ENCODE measurements around the gene TRAPPC1. TPM values are rescaled to one million over a fixed set of nuclear protein-coding genes. Genes with fewer than 3 reads are reported as not detected.

The TRAPPC1 gene
- total RNA-seq, 2 experiments from 2014 or later, result 162 to 172 TPM

GRCh38 chr17:7915179-7915610 is 16.6 kb downstream of the TRAPPC1 start:
- Mint-ChIP-seq H3K27ac (peak overlapping the region; percentile 92), H3K27me3 (ENCODE audit: low read depth) (no peaks in the 10 kb centered on the region), H3K9me3 (no peaks in the 10 kb centered on the region), H3K4me1 (ENCODE audit: low read depth) (peaks cover 29% of the 10 kb centered on the region), H3K36me3 (ENCODE audit: low read depth) (peaks cover 12% of the 10 kb centered on the region), H3K4me3 (peak overlapping the region; percentile 93)
- no peak for DNase-seq
- intact Hi-C loops (cut with micrococcal nuclease), result loop anchor here (1.0 kb wide), 3 partner anchors 17 to 58 kb away; partner anchors contain the start of genes CNTROB and NAA38
- CTCF ChIA-PET, result interaction anchor here (0.6 to 4.8 kb wide), 5 partner anchors 13 to 75 kb away, joined by 3 to 44 read pairs (median 3); no protein-coding TSS in a partner anchor

DNA sequence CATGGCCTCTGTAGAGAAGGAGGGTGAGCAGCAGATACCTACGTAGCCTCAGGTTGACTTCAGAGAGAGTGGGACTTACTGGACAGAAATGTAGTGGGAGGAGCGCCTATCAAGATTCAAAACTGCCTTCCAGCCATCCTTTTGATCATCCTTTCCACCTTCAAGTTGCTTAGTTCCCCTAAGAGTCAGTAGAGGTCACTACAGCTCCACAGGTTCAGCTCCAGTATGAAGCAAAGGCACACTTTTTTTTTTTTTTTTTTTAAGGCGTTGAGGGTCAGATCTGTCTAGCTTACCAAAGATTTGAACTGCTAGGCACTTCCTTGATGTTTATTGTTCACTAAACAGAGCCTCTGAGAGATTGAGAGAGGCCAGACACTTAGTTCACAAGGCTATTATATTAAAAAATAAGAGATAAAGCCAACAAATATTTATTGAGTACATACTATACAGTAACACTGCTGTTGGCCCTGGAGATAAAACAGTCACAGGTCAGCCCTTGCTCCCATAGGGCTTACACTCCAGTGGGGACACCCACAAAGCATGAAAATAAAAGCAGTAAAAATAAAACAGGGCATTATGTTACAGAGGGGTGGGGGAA is 18.7 kb downstream of the TRAPPC1 start:
- Mint-ChIP-seq H3K4me3 (no peak overlapping the region), H3K4me1 (ENCODE audit: low read depth) (peaks cover 29% of the 10 kb centered on the region)
- intact Hi-C loops (cut with micrococcal nuclease), result loop anchor here (1.0 kb wide), 6 partner anchors 38 to 170 kb away; no protein-coding TSS in a partner anchor

DNA sequence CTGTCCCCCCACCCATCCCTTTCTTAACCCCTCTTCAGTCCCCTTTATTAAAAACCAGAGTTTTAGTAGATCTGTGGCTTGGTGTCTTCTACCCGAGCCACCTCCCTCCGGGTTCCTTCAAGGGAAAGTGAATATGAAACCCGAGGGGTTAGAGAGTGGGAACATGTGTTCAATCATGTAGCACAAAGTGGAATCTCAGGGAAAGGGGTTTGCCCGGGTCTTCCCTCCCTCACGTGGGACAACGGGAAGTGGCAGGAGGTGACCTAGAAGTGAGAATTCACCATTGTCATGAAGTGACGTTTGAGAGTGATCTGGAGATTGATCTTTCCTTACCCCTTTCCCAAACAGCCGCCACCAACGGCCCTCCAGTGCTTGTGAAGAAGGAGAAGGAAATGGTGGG is 20.6 kb downstream of the TRAPPC1 start:
- Mint-ChIP-seq H3K4me1 (ENCODE audit: low read depth) (peaks cover 23% of the 10 kb centered on the region), H3K4me3 (no peak overlapping the region), H3K27me3 (ENCODE audit: low read depth) (no peaks in the 10 kb centered on the region), H3K9me3 (no peaks in the 10 kb centered on the region), H3K36me3 (ENCODE audit: low read depth) (peaks cover 31% of the 10 kb centered on the region), H3K27ac (peak overlapping the region; percentile 38)
- no peak for DNase-seq
- intact Hi-C loops (cut with micrococcal nuclease), result no loop called here
- CTCF ChIA-PET, result no interaction called here

More for the DNA sequence above, 18.7 kb downstream of the TRAPPC1 start:
- peak overlapping the region; percentile 65 for H3K27ac Mint-ChIP-seq
- H3K9me3 Mint-ChIP-seq, result no peaks in the 10 kb centered on the region
- H3K36me3 Mint-ChIP-seq (ENCODE audit: low read depth), result peaks cover 22% of the 10 kb centered on the region
- CTCF ChIA-PET, result interaction anchor here (0.6 to 2.6 kb wide), 16 partner anchors 9 to 169 kb away, joined by 3 to 58 read pairs (median 4); partner anchors contain the start of gene NAA38
- no peaks in the 10 kb centered on the region for H3K27me3 Mint-ChIP-seq (ENCODE audit: low read depth)
- DNase-seq, result peak; percentile 63

GRCh38 chr17:7910711-7911110 is 21.0 kb downstream of the TRAPPC1 start:
- Mint-ChIP-seq H3K36me3 (ENCODE audit: low read depth) (peaks cover 31% of the 10 kb centered on the region), H3K4me1 (ENCODE audit: low read depth) (peaks cover 23% of the 10 kb centered on the region), H3K27ac (peak overlapping the region; percentile 38), H3K4me3 (no peak overlapping the region), H3K27me3 (ENCODE audit: low read depth) (no peaks in the 10 kb centered on the region), H3K9me3 (no peaks in the 10 kb centered on the region)
- intact Hi-C loops (cut with micrococcal nuclease), result no loop called here
- CTCF ChIA-PET, result interaction anchor here (0.6 to 0.8 kb wide), 2 partner anchors 40 to 78 kb away, joined by 3 read pairs; no protein-coding TSS in a partner anchor
- DNase-seq, result no peak

GRCh38 chr17:7910281-7910680 is 21.5 kb downstream of the TRAPPC1 start:
- no peak overlapping the region for H3K4me3 Mint-ChIP-seq
- CTCF ChIA-PET, result interaction anchor here (0.6 to 0.8 kb wide), 2 partner anchors 39 to 78 kb away, joined by 3 read pairs; no protein-coding TSS in a partner anchor
- intact Hi-C loops (cut with micrococcal nuclease), result no loop called here
- peak overlapping the region; percentile 11 for H3K27ac Mint-ChIP-seq
- no peak for DNase-seq
- H3K9me3 Mint-ChIP-seq, result no peaks in the 10 kb centered on the region
- H3K27me3 Mint-ChIP-seq (ENCODE audit: low read depth), result no peaks in the 10 kb centered on the region
- peaks cover 19% of the 10 kb centered on the region for H3K4me1 Mint-ChIP-seq (ENCODE audit: low read depth)
- H3K36me3 Mint-ChIP-seq (ENCODE audit: low read depth), result peaks cover 33% of the 10 kb centered on the region

- Mint-ChIP-seq H3K36me3 (ENCODE audit: low read depth) (peaks cover 45% of the 10 kb centered on the region), H3K9me3 (no peaks in the 10 kb centered on the region), H3K27ac (no peak overlapping the region), H3K4me3 (no peak overlapping the region), H3K4me1 (ENCODE audit: low read depth) (peaks cover 9% of the 10 kb centered on the region), H3K27me3 (ENCODE audit: low read depth) (no peaks in the 10 kb centered on the region)
- no peak for DNase-seq
- CTCF ChIA-PET, result no interaction called here
- intact Hi-C loops (cut with micrococcal nuclease), result no loop called here
Observed at GRCh38 chr17:7909089-7909488, 22.7 kb downstream of the TRAPPC1 start.

GRCh38 chr17:7903154-7904103 is 28.3 kb downstream of the TRAPPC1 start:
- H3K4me1 Mint-ChIP-seq (ENCODE audit: low read depth), result no peaks in the 10 kb centered on the region
- CTCF ChIA-PET, result interaction anchor here (1.4 kb wide), 1 partner anchor 15 kb away, joined by 3 read pairs; no protein-coding TSS in a partner anchor
- H3K9me3 Mint-ChIP-seq, result no peaks in the 10 kb centered on the region
- H3K36me3 Mint-ChIP-seq (ENCODE audit: low read depth), result peaks cover 66% of the 10 kb centered on the region
- intact Hi-C loops (cut with micrococcal nuclease), result no loop called here
- H3K27me3 Mint-ChIP-seq (ENCODE audit: low read depth), result no peaks in the 10 kb centered on the region
- H3K27ac Mint-ChIP-seq, result no peak overlapping the region
- H3K4me3 Mint-ChIP-seq, result no peak overlapping the region
- DNase-seq, result no peak

DNA sequence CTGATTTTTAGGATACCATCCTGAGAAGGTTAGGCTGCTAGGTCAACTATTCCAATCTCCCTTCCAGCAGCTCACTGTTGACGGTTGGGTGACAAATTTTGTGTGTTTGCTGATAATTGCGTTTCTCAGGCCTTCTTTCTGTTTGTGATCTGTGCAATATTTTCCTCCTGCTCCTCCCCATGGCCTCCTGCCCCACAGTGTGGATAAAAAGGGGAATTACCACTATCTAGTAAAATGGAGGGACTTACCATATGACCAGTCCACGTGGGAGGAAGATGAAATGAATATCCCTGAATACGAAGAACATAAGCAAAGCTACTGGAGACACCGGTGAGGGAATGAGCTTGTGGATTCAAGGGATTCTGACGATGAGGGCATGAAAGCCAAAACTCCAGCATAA is 34.0 kb downstream of the TRAPPC1 start:
- CTCF ChIA-PET, result interaction anchor here (1.2 to 2.1 kb wide), 7 partner anchors 10 to 92 kb away, joined by 3 to 14 read pairs (median 5); no protein-coding TSS in a partner anchor
- no peaks in the 10 kb centered on the region for H3K9me3 Mint-ChIP-seq
- H3K27me3 Mint-ChIP-seq (ENCODE audit: low read depth), result no peaks in the 10 kb centered on the region
- peak overlapping the region; percentile 60 for H3K27ac Mint-ChIP-seq
- peaks cover 15% of the 10 kb centered on the region for H3K4me1 Mint-ChIP-seq (ENCODE audit: low read depth)
- DNase-seq, result peak; percentile 18
- peaks cover 72% of the 10 kb centered on the region for H3K36me3 Mint-ChIP-seq (ENCODE audit: low read depth)
- intact Hi-C loops (cut with micrococcal nuclease), result no loop called here
- no peak overlapping the region for H3K4me3 Mint-ChIP-seq

- Mint-ChIP-seq H3K36me3 (ENCODE audit: low read depth) (peaks cover 68% of the 10 kb centered on the region), H3K27ac (peak overlapping the region; percentile 60), H3K4me3 (no peak overlapping the region), H3K4me1 (ENCODE audit: low read depth) (peaks cover 15% of the 10 kb centered on the region), H3K9me3 (no peaks in the 10 kb centered on the region), H3K27me3 (ENCODE audit: low read depth) (no peaks in the 10 kb centered on the region)
- DNase-seq, result no peak
- CTCF ChIA-PET, result interaction anchor here (1.2 to 2.1 kb wide), 4 partner anchors 10 to 62 kb away, joined by 3 to 14 read pairs (median 4); no protein-coding TSS in a partner anchor
- intact Hi-C loops (cut with micrococcal nuclease), result no loop called here
Observed at GRCh38 chr17:7897090-7897489, 34.7 kb downstream of the TRAPPC1 start.

DNA sequence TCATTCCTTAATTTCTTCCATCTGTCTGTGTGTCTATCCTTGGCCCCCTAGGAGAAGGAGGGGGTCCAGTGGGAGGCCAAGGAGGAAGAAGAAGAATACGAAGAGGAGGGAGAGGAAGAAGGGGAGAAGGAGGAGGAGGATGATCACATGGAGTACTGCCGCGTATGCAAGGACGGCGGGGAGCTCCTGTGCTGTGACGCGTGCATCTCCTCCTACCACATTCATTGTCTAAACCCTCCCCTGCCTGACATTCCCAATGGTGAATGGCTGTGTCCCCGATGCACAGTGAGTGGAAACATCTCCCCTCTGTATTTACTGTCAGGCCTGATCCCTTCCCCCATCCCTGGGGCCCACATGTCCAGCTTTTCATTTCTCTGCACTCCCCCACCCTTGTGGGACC is 36.9 kb downstream of the TRAPPC1 start:
- Mint-ChIP-seq H3K36me3 (ENCODE audit: low read depth) (peaks cover 70% of the 10 kb centered on the region), H3K4me1 (ENCODE audit: low read depth) (peaks cover 20% of the 10 kb centered on the region), H3K27ac (peak overlapping the region; percentile 27), H3K27me3 (ENCODE audit: low read depth) (no peaks in the 10 kb centered on the region), H3K4me3 (no peak overlapping the region), H3K9me3 (no peaks in the 10 kb centered on the region)
- intact Hi-C loops (cut with micrococcal nuclease), result no loop called here
- no peak for DNase-seq
- CTCF ChIA-PET, result no interaction called here

DNA sequence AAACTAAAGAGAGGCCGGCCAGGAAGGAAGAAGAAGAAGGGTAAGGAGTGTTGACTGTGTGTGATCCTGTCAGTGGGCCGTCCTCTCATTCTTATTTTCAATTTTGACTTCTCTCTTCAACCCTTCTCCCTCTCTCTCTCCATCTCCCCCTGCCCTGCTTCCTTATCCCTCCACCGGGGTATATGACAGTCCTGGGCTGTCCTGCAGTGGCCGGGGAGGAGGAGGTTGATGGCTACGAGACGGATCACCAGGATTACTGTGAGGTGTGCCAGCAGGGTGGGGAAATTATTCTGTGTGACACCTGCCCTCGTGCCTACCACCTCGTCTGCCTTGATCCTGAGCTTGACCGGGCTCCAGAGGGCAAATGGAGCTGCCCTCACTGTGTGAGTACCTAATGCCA is 37.5 kb downstream of the TRAPPC1 start:
- intact Hi-C loops (cut with micrococcal nuclease), result no loop called here
- H3K27ac Mint-ChIP-seq, result no peak overlapping the region
- no peak for DNase-seq
- H3K4me3 Mint-ChIP-seq, result no peak overlapping the region
- H3K36me3 Mint-ChIP-seq (ENCODE audit: low read depth), result peaks cover 67% of the 10 kb centered on the region
- peaks cover 20% of the 10 kb centered on the region for H3K4me1 Mint-ChIP-seq (ENCODE audit: low read depth)
- CTCF ChIA-PET, result interaction anchor here (1.0 kb wide), 1 partner anchor 103 kb away, joined by 3 read pairs; no protein-coding TSS in a partner anchor
- no peaks in the 10 kb centered on the region for H3K27me3 Mint-ChIP-seq (ENCODE audit: low read depth)
- H3K9me3 Mint-ChIP-seq, result no peaks in the 10 kb centered on the region

Data from activated naive CD4-positive, alpha-beta T cell treated with anti-CD3 and anti-CD28 coated beads for 36 hours (primary cell).